ENCODE measurements around the gene ECSIT.

Gene ECSIT

DNA sequence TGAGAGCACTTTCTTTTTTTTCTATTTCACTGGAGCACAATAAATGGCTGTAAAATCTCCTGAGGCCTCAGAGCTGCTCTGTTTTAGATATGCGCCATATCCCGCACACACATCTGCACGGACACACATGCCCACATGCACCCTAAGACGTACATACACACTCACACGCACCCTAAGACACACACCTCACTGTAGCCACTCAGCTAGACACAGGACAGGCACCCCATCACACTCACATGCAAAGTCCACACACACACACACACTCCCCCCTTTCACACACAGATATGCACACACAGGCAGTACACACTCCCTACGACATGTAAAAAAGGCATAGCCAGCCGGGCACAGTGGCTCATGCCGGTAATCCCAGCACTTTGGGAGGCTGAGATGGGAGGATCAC is 21.3 kb upstream of the ECSIT start:
- DNase-seq (ENCODE audit: low read depth): no peak

DNA sequence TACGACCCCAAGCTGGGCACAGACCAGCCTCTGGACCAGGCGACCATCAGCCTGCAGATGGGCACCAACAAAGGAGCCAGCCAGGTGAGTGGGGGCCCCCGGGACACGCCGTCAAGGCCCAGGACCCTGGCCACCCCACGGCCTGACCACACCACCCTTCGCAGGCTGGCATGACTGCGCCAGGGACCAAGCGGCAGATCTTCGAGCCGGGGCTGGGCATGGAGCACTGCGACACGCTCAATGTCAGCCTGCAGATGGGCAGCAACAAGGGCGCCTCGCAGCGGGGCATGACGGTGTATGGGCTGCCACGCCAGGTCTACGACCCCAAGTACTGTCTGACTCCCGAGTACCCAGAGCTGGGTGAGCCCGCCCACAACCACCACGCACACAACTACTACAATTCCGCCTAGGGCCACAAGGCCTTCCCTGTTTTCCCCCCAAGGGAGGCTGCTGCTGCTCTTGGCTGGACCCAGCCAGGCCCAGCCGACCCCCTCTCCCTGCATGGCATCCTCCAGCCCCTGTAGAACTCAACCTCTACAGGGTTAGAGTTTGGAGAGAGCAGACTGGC is 20.5 kb upstream of the ECSIT start:
- DNase-seq (ENCODE audit: low read depth): no peak

GRCh38 chr19:11547929-11548700 is 19.2 kb upstream of the ECSIT start:
- DNase-seq (ENCODE audit: low read depth): no peak

DNA sequence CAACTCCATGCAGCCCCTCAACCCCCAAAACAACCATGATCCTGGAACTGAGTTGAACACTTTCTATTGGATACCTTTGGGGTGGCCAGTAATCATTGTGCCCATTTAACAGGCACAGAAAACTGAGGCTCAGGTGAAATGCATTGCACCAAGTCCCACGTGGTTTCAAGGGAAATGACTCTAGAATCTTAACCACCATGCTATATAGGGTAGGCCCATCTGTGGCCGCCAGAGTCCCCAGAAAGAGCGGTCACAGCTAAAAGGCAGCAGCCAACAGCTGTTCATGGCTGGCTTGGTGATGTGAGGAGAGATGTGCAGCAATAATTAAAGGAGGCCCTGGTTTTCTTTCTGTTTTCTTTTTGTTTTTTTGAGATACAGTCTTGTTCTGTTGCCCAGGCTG is 12.3 kb upstream of the ECSIT start:
- DNase-seq (ENCODE audit: low read depth): no peak

DNA sequence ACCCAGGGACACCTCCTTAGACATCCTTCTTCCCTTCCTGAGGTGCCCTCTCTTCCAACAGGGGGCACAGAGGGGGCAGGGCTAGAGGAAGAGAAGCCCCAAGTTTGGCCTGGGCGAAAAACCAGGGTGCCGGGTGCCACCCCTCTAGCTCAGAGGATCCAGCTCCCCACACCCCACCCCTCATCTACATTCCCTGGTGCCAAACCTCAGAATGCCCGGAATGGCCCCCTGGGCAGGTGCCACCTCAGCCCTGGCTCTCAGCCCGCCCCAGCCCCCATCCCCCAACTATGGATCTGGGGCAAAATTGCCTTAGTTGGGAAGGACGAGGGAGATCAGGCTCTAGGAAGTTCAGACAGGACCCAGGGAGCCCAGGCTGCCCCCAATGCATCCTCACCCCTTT is 11.7 kb upstream of the ECSIT start:
- no peak for DNase-seq (ENCODE audit: low read depth)

DNA sequence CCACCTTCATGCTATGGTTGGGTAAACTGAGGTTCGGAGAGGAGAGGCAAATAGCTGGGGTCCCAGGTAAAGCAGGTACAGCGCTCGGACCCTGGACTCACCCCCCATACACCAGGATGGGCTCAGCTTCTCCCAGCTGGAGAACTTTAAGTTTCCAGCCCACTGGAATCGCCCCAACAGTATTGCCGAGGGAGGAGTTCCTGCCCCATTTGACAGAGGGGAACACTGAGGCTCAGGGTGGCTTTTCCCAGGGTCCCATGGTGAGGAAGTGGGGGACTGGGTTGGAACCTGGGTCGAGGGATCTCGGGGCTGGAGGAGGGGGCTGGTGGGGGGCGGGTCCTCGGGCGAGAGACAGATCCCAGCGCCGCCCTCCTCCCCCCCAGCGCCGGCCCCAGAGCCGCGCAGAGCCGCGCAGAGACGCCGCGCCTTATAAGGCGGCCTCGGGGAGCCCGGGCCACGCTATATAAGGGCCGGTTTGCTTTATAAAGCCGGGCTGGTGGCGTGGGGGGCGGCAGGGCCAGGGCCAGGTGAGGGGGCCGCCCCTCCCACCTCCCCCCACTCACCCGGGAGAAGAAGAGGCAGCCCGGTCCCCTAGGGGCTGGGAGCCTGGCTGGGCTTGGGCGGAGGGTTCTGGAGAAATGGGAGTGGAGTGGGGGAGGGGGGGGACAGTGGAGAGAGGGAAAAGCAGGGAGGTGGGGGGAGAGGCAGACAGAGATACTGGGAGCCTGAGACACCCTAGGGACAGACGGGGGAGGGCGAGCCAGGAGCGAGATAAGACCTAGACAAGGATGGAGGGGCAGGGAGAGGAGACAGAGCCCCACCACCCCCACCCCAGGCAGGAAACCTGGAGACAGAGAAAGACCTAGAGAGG is 10.8 kb upstream of the ECSIT start:
- no peak for DNase-seq (ENCODE audit: low read depth)

DNA sequence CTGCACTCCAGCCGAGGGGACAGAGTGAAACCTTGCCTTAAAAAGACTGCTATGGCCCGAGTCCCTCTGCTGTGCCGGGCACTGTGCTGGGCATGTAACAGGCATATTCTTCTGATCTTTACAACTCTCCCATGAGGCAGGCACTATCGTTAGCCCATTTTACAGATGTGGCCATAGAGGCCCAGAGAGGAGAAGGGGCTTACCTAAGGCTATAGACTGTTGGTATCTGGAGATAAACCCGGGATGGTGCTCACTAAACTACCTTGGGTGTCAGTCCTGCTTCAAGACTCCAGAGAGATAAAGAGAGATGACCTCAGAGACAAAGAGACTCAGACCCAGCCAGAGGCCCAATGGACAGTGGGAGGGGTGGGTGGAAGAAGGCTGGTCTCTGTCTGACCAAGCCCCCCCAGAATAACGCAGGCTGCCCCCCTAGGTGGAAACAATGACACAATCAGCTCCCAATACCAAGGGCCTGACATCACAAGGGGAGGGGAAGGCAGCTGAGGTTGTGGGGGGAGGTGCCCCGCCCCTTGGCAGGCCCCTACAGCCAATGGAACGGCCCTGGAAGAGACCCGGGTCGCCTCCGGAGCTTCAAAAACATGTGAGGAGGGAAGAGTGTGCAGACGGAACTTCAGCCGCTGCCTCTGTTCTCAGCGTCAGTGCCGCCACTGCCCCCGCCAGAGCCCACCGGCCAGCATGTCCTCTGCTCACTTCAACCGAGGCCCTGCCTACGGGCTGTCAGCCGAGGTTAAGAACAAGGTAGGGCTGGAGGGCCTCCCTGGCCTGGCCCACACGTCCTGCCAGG is 9.5 kb upstream of the ECSIT start, which contains the start of gene CNN1:
CNN1 (plus strand) TSS at position 620 of the 805 bp plus-strand sequence; CDS start at position 697, 77 bp downstream.
- DNase-seq (ENCODE audit: low read depth): no peak

GRCh38 chr19:11535792-11536595 is 7.1 kb upstream of the ECSIT start:
- peak; percentile 83 for DNase-seq (ENCODE audit: low read depth)

DNA sequence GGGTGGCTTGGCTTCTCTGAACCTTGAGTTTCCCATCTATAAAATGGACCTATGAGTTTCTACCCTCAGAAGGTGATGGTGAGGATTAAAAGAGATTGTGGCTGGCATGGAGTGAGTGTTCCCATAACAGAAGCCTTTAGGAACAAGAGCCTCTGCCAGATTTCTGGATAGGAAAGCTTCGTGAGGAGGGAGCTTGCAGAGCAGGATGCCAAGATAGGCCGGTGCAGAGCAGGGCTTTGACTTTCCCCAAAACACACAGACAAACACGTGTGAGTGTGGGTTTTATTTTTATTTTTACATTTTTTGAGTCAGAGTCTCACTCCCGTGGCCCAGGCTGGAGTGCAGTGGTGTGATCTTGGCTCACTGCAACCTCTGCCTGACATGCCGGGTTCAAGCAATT is 6.0 kb upstream of the ECSIT start:
- no peak for DNase-seq (ENCODE audit: low read depth)

DNA sequence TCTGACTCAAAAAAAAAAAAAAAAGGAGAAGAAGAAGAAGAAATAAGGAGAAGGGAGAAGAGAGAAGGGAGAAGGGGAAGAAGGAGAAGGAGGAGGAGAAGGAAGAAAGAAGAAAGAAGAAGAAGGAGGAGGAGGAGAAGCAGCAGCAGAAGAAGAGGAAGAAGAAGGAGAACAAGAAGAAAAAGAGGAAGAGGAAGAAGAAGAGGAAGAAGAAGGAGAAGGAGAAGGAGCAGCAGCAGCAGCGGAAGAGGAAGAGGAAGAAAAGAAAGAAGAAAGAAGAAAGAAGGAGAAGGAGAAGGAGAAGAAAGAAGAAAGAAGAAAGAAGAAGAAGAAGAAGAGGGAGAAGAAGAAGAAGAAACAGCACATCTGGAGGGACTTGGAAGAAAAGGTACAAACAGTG is 5.6 kb upstream of the ECSIT start:
- DNase-seq (ENCODE audit: low read depth): no peak

DNA sequence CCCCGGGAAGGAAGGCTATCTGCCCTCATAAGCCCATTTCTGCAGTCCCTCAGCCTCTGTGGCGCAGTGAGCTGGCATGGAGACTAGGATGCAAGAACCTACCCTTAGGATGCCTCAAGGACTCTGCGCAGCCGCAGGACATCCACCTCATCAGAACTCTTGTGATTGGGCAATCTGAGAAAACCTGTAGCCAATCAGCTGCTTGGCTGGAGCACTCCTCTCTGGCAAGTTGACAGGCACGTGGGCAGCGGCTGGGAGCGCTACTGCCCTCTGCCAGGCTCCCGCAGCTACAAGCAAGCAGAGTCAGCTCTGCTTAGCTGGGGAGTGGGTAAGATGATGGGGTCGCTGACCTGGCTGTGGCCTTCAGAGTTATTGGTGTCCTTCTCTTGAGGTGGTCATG is 1.5 kb upstream of the ECSIT start:
- no peak for DNase-seq (ENCODE audit: low read depth)

GRCh38 chr19:11519138-11519537 is 9.8 kb downstream of the ECSIT start:
- DNase-seq (ENCODE audit: low read depth): no peak

- no peak for DNase-seq (ENCODE audit: low read depth)
Observed at GRCh38 chr19:11513946-11514345, 15.0 kb downstream of the ECSIT start.

GRCh38 chr19:11510444-11510843 is 18.5 kb downstream of the ECSIT start:
- DNase-seq (ENCODE audit: low read depth): no peak

DNA sequence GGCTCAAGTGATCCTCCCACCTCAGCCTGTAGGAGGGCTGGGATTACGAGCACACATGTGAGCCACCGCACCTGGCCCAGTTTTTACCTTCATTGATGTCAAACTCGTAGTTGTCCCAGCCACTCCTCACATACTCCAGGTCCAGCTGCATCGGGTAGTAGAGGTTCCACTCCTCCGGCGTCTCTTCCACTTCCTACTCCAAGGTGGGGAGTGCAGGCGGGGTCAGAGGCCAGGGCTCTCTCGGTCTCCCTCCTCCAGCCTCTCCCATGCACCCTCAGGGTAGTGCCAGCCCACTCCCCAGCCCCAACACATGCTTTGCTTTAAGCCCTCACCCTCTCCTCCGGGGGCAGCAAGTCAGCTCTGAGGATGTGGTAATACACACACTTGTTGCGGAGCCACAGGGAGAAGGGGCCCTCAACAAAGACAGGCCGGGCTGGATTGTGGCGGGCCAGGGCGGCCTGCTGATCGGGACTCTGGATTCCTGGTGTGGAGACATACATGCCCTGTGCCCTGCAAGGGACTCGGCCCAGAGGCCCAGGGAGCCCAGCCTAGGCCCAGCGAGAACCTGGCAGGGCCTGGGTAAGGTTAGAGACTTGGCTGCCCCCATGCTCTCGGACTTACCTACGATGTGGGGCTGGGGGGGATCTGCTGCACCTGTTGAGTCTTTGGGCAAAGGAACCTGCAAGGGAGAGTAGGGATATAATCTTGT is 21.4 kb downstream of the ECSIT start:
- DNase-seq (ENCODE audit: low read depth): no peak

GRCh38 chr19:11506967-11507366 is 22.0 kb downstream of the ECSIT start:
- no peak for DNase-seq (ENCODE audit: low read depth)

GRCh38 chr19:11506101-11506555 is 22.8 kb downstream of the ECSIT start:
- DNase-seq (ENCODE audit: low read depth): no peak

- DNase-seq (ENCODE audit: low read depth): peak; percentile 91
Observed at GRCh38 chr19:11505504-11506100, 23.3 kb downstream of the ECSIT start, which contains the start of gene ZNF653. Gene ZNF653, minus strand, starts transcription at chr19:11505839. Its CDS starts 53 bp downstream, at chr19:11505786.

- DNase-seq (ENCODE audit: low read depth): peak; percentile 93
Observed at GRCh38 chr19:11505032-11505503, 23.9 kb downstream of the ECSIT start.
